ENCODE measurements around the gene RNF215.
A peak's percentile ranks its signal among the peaks of the same experiment; 100 is the strongest.

The RNF215 gene

DNA sequence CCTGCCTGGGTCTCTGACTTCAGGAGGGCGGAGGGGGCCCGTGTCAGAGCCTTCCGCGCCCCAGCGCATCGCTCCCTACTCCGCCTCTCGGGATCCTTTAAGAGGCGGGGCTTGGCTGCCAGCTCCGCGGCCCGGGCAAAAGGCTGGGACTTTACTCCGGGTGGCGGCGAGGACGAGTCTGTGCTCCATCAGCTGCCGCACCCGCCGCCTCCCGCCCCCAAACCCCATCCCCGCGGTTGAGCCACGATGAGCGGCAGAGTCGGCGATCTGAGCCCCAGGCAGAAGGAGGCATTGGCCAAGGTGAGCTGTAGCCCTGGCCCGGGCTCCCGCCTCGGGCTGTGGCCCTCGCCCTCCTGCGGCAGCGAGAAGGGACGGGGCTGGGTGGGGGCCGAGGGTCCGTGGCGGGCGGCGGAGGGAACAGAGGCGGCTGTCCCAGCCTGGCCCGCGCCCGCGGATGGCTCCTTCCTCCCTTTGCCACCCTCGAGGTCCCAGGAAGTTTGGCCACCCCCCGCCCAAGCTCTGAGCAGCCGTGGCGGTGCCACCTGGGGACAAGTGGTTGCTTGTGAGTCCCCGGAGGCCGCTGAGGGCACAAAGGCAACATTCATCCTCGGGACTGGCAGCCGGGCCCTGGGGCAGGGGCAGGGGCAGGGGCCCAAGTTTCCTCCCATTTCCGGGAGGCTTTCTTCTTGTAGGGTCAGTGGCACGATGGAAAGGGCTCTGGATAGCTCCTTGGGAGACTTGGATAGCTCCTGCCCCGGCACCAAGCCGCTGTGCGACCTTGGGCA, 9.9 kb upstream of the RNF215 start, which contains the start of gene SEC14L2:
TSS of gene SEC14L2 (plus strand) at position 148 of the 785 bp plus-strand sequence. CDS start at position 247, 99 bp downstream.
- DNase-seq (ENCODE audit: low spot score), result peak; percentile 69

GRCh38 chr22:30393885-30394284, 6.7 kb upstream of the RNF215 start:
- DNase-seq (ENCODE audit: low spot score), result no peak

- DNase-seq (ENCODE audit: low spot score), result no peak
These were observed 6.1 kb upstream of the RNF215 start for GRCh38 chr22:30393322-30393680.

DNA sequence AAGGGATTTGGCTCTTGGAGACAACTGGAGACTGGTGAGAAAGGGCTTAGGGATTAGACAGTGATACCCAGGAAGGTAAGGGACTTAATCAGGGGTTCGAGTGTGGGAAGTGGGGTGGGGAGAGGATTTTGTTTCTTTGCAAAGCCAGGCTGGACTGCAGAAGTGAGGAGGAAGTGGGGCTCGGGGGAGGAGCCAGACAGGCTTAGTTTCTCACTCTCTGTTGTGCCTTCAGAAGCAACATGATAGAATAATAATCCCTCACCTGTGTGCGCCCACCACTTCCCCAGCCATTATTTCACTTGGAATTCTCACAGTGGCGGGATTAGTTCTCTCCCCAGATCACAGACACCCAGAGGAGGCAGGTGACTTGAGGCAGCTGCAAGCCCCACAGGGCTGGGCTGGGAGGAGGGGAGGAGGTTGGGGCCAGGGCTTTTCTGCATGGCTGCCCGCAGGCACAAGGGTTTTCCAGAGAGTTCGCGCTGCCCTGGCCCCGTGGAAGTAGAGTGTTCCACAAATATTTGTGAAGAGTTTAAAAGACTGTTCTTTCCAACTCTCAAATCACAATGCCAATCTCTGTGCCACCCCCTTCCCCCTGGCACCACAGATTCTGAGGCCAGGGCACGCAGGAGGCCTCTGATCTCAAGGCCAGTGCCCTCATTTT, 5.6 kb upstream of the RNF215 start:
- no peak for DNase-seq (ENCODE audit: low spot score)

DNA sequence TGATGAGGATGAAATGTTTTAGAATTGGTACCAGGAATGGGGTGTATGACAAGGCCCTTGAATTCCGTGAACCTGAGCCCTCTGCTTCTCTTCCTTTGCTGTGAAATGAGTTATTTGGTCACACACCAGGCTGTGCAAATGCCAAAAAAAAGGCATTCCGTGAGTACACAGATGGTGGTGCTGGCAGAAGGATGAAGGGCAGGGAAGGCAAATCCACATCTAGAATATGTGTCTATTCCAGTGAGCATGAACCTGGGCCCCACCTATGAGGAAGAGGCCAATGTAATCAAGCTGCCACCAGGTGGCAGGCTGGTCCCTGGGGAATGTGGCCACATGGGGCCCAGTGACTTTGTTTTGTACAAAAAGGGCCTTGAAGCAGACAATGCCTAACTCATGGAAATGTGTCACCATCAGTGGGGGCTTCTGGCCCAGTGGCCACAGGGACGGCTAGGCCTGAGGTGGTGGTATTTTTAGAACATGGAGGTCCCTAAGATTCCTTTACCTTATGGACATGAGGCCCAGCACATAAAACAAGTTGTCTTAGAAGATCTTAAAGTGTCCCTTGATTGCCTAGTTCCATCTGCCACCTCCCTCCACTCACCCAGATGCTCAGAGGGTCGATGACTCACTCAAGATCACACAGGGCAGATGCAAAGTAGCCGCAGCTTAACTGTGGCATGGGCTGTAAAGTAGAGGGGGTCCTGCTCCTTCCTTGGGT, 3.9 kb upstream of the RNF215 start:
- peak; percentile 89 for DNase-seq (ENCODE audit: low spot score)

DNA sequence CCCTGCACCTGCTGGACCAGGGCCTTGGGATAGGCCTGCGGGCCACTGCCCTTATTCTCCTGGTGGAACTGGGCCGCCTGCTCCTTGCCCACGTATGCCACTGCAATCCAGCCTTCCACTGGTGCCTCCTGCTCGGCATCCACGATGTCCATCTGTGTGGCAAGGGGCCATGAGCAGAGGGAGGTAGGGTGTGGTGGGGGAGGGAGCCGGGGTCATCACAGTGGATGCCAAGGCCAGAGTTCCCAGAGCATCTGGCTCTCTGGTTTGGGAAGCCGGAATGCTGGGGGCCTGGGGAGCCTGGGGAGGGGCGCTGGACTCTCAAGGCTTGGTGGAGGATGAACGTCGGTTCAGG, 627 bp downstream of the RNF215 start:
- DNase-seq (ENCODE audit: low spot score), result no peak

- no peak for DNase-seq (ENCODE audit: low spot score)
These were observed 1.3 kb downstream of the RNF215 start for GRCh38 chr22:30385942-30386341.

DNA sequence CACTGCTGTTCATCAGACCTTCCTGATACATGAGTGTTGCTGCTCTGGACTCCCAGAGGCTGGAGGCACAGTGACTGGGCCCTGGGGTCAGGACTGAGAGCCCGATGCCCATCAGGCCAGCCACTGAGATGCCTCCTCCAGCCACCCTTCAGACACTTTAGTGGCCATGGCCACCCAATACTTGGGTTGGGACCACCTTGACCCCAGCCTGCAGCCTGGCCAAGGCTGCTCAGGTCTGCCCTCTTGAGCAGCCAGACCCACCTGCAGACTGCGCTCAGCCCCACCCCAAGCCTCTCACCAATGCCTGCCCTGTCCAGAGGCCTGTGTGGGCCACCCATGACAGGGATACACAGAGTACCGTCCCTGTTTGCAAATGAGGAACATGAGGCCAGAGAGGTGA, 4.2 kb downstream of the RNF215 start:
- no peak for DNase-seq (ENCODE audit: low spot score)

DNA sequence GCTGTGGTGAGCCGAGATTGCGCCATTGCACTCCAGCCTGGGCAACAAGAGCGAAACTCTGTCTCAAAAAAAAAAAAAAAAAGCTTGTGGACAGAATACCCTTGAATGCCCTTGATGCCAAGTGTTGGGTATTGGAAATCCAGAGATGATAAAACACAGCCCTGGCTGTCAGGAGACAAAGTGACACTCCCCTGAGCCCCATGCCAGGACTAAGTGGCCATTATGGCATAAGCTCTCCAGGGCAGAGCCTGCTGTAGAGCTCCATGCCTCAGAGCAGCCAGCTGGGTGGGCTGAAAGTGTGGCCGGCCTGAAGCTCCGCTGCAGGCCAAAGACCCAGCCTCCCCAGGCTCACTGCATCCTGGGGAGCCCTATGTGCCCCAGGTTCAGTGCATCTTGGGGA, 4.9 kb downstream of the RNF215 start:
- DNase-seq (ENCODE audit: low spot score), result no peak

GRCh38 chr22:30381264-30381663, 5.9 kb downstream of the RNF215 start:
- DNase-seq (ENCODE audit: low spot score), result no peak

GRCh38 chr22:30380011-30380410, 7.2 kb downstream of the RNF215 start:
- no peak for DNase-seq (ENCODE audit: low spot score)

- no peak for DNase-seq (ENCODE audit: low spot score)
These were observed 11.8 kb downstream of the RNF215 start for GRCh38 chr22:30375312-30375849.

- DNase-seq (ENCODE audit: low spot score), result no peak
These were observed 13.6 kb downstream of the RNF215 start for GRCh38 chr22:30373331-30374325.

DNA sequence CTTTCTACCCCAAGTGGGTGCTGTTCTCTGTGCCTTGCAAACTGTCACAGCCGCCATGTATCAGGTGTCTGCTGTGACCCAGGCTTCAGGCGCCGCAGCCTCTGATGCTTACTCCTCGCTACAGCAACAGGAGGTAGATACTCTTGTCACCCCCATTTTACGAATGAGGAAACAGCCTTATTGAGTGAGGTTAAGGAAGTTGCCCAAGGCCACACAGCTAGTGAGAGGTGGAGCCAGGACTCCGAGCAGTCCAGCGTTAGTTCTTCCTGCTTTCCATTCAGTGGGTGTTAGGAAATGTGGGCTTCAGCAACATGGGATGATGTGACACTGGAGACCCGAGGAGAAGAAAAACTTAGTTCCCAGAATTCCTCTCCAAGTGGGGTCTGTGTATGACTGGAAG, 14.3 kb downstream of the RNF215 start:
- no peak for DNase-seq (ENCODE audit: low spot score)

DNA sequence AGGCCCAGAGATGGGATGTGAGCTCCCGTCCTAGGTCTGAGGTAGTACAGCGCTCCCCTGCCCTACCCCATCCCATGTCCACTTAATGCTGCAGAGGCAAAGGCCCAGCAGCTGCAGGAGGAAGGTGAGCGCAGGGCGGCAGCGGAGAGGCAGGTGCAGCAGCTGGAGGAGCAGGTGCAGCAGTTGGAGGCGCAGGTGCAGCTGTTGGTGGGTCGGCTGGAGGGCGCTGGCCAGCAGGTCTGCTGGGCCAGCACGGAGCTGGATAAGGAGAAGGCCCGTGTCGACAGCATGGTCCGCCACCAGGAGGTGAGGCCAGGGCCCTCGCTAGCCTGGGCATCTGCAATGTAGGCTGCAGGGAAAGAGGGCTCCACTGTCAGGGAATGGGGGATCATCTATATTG, 15.2 kb downstream of the RNF215 start:
- DNase-seq (ENCODE audit: low spot score), result no peak

GRCh38 chr22:30371321-30371720, 15.9 kb downstream of the RNF215 start:
- no peak for DNase-seq (ENCODE audit: low spot score)

DNA sequence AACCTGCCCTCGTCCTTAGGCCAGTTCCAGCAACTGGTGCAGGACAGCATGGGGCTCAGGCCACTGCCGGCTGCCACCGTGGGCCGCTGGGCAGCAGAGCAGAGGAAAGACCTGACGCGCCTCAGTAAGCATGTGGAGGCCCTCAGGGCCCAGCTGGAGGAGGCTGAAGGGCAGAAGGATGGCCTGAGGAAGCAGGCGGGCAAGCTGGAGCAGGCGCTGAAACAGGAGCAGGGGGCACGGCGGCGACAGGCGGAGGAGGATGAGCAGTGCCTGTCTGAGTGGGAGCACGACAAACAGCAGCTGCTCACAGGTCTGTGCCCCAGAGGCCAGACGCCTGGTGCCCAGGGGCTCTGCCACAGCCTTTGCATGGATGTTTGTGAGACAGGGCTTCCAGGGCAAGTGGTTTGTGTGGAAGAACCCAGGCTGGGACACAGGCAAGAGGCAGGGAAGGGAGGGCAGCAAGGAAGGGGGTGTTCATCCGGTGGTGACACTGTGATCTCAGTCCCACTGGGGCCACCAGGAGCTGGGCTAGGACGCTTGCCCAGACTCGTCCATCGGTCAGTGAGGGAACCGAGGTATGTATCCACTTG, 16.5 kb downstream of the RNF215 start:
- no peak for DNase-seq (ENCODE audit: low spot score)

- DNase-seq (ENCODE audit: low spot score), result no peak
These were observed 18.8 kb downstream of the RNF215 start for GRCh38 chr22:30368420-30368819.

DNA sequence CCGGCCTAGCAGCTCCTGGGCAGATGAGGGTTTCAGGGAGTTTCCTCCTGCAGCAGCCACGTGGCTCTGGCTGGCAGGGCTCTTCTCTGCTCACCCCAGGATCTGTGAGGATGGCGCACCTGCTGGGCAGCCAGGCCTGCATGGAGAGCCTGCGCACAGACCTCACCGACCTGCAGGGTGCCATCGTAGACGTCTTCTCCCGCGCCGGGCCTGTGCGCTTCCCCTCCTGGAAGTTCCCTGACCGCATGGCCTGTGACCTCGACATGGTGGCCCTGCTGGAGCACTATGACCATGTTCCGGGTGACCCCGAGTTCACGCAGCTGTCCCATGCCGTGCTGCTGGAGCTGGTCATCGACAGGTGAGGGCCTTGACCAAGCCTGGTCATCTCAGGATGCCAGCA, 21.3 kb downstream of the RNF215 start:
- no peak for DNase-seq (ENCODE audit: low spot score)

GRCh38 chr22:30362651-30363281, 24.4 kb downstream of the RNF215 start:
- no peak for DNase-seq (ENCODE audit: low spot score)

All from pons (tissue), 1 donor.